Measurements from ENCODE around the gene DDHD1. TPM values are rescaled to one million over a fixed set of nuclear protein-coding genes. Genes with fewer than 3 reads are reported as not detected.

The DDHD1 gene
- total RNA-seq, 1 donor from 2014 or later = 59.8 TPM

GRCh38 chr14:53002576-53002975, 150.5 kb downstream of the DDHD1 start:
- TF ChIP-seq CTCF (IDR thresholded peaks at IDR 0.05) = no peak
- no peaks in the 10 kb centered on the region for H3K36me3 Mint-ChIP-seq (ENCODE audit: low read depth)
- H3K4me3 Mint-ChIP-seq = no peak overlapping the region
- no peak for ATAC-seq (ENCODE audit: low read depth)
- POLR2A ChIA-PET = no interaction called here
- CTCF ChIA-PET = no interaction called here
- H3K9me3 Mint-ChIP-seq = no peaks in the 10 kb centered on the region
- intact Hi-C loops (cut with micrococcal nuclease) = no loop called here
- DNase-seq = no peak
- H3K27ac Mint-ChIP-seq = no peak overlapping the region
- H3K4me1 Mint-ChIP-seq = no peaks in the 10 kb centered on the region
- peaks cover 3% of the 10 kb centered on the region for H3K27me3 Mint-ChIP-seq

GRCh38 chr14:53001787-53002378, 151.2 kb downstream of the DDHD1 start:
- Mint-ChIP-seq H3K9me3 (no peaks in the 10 kb centered on the region), H3K4me1 (no peaks in the 10 kb centered on the region), H3K27me3 (peaks cover 3% of the 10 kb centered on the region), H3K4me3 (no peak overlapping the region), H3K27ac (no peak overlapping the region), H3K36me3 (ENCODE audit: low read depth) (no peaks in the 10 kb centered on the region)
- ATAC-seq (ENCODE audit: low read depth) (no peak), DNase-seq (no peak)
- ChIA-PET POLR2A (no interaction called here), CTCF (no interaction called here)
- TF ChIP-seq CTCF (IDR thresholded peaks at IDR 0.05) = no peak
- intact Hi-C loops (cut with micrococcal nuclease) = no loop called here

GRCh38 chr14:52998376-52999015, 154.6 kb downstream of the DDHD1 start:
- Mint-ChIP-seq H3K36me3 (ENCODE audit: low read depth) (no peaks in the 10 kb centered on the region), H3K4me1 (no peaks in the 10 kb centered on the region), H3K4me3 (no peak overlapping the region), H3K27me3 (peaks cover 3% of the 10 kb centered on the region), H3K9me3 (no peaks in the 10 kb centered on the region), H3K27ac (no peak overlapping the region)
- intact Hi-C loops (cut with micrococcal nuclease) = no loop called here
- CTCF ChIA-PET = no interaction called here
- POLR2A ChIA-PET = no interaction called here
- no peak for TF ChIP-seq CTCF (IDR thresholded peaks at IDR 0.05)
- ATAC-seq (ENCODE audit: low read depth) (no peak), DNase-seq (no peak)

- intact Hi-C loops (cut with micrococcal nuclease) = no loop called here
- no peak for TF ChIP-seq CTCF (IDR thresholded peaks at IDR 0.05)
- Mint-ChIP-seq H3K36me3 (ENCODE audit: low read depth) (no peaks in the 10 kb centered on the region), H3K27ac (no peak overlapping the region), H3K4me3 (no peak overlapping the region), H3K4me1 (no peaks in the 10 kb centered on the region), H3K27me3 (peaks cover 3% of the 10 kb centered on the region), H3K9me3 (no peaks in the 10 kb centered on the region)
- ChIA-PET POLR2A (no interaction called here), CTCF (no interaction called here)
- DNase-seq (no peak), ATAC-seq (ENCODE audit: low read depth) (no peak)
Measured at GRCh38 chr14:52996493-52996892, 156.6 kb downstream of the DDHD1 start.

- intact Hi-C loops (cut with micrococcal nuclease) = no loop called here
- Mint-ChIP-seq H3K27me3 (peaks cover 3% of the 10 kb centered on the region), H3K4me1 (no peaks in the 10 kb centered on the region), H3K36me3 (ENCODE audit: low read depth) (no peaks in the 10 kb centered on the region), H3K27ac (no peak overlapping the region), H3K9me3 (no peaks in the 10 kb centered on the region), H3K4me3 (no peak overlapping the region)
- ChIA-PET CTCF (no interaction called here), POLR2A (no interaction called here)
- no peak for TF ChIP-seq CTCF (IDR thresholded peaks at IDR 0.05)
- ATAC-seq (ENCODE audit: low read depth) (no peak), DNase-seq (no peak)
Measured at GRCh38 chr14:52995998-52996397, 157.1 kb downstream of the DDHD1 start.
